ENCODE measurements around the gene ZNF710.

Gene ZNF710

GRCh38 chr15:90007076-90007460 lies 5.9 kb downstream of the ZNF710 start:
- H3K27me3 ChIP-seq: no peaks in the 10 kb centered on the region
- peaks cover 65 to 76% (median 71%) of the 10 kb centered on the region in 10 experiments for H3K4me1 ChIP-seq
- H3K27ac ChIP-seq: no peak overlapping the region
- H3K4me2 ChIP-seq: peak overlapping the region in 7 of 11 experiments; percentile 8 to 97 (median 92); a peak in 11 of 22 replicates
- H4K20me1 ChIP-seq: peaks cover 21 to 70% (median 50%) of the 10 kb centered on the region in 11 experiments; a peak in 17 of 22 replicates
- peak overlapping the region in 2 of 11 experiments; percentile 98; a peak in 5 of 22 replicates for H3K9ac ChIP-seq
- peaks cover 20 to 35% (median 25%) of the 10 kb centered on the region in 11 experiments for H3K9me3 ChIP-seq (replicated peaks in 1 of 11)
- H3K36me3 ChIP-seq: peaks cover 20 to 85% (median 61%) of the 10 kb centered on the region in 11 experiments
- no peak for TF ChIP-seq Cebpa-rat (IDR thresholded peaks at IDR 0.05)
- peak overlapping the region in 2 of 10 experiments; percentile 74 to 90; a peak in 2 of 20 replicates for H3K4me3 ChIP-seq

- peak in 8 of 11 experiments; percentile 11 to 70 (median 30); a peak in 8 of 22 replicates for TF ChIP-seq Cebpa-rat (IDR thresholded peaks at IDR 0.05)
- Histone ChIP-seq H4K20me1 (peaks cover 21 to 85% (median 59%) of the 10 kb centered on the region in 11 experiments; a peak in 17 of 22 replicates), H3K4me1 (peaks cover 61 to 91% (median 69%) of the 10 kb centered on the region in 10 experiments), H3K9me3 (replicated peaks in 1 of 11) (peaks cover 24 to 46% (median 31%) of the 10 kb centered on the region in 11 experiments), H3K4me3 (no peak overlapping the region), H3K27me3 (no peaks in the 10 kb centered on the region), H3K36me3 (peaks cover 24 to 90% (median 61%) of the 10 kb centered on the region in 11 experiments), H3K9ac (no peak overlapping the region), H3K4me2 (peak overlapping the region in 7 of 11 experiments; percentile 16 to 94 (median 45); a peak in 9 of 22 replicates), H3K27ac (no peak overlapping the region)
Observed at GRCh38 chr15:90008607-90009006, 7.5 kb downstream of the ZNF710 start.

GRCh38 chr15:90009301-90010022 lies 8.3 kb downstream of the ZNF710 start:
- H3K4me2 ChIP-seq: peak overlapping the region; percentile 7 to 94 (median 44); a peak in 19 of 22 replicates
- H3K27ac ChIP-seq: no peak overlapping the region
- H3K27me3 ChIP-seq: no peaks in the 10 kb centered on the region
- H3K36me3 ChIP-seq: peaks cover 24 to 81% (median 56%) of the 10 kb centered on the region in 11 experiments
- H3K9ac ChIP-seq: no peak overlapping the region
- H3K9me3 ChIP-seq (replicated peaks in 1 of 11): peaks cover 24 to 46% (median 31%) of the 10 kb centered on the region in 11 experiments
- H4K20me1 ChIP-seq: peaks cover 21 to 93% (median 64%) of the 10 kb centered on the region in 11 experiments; a peak in 17 of 22 replicates
- TF ChIP-seq Cebpa-rat (IDR thresholded peaks at IDR 0.05): no peak
- peaks cover 60 to 91% (median 67%) of the 10 kb centered on the region in 10 experiments for H3K4me1 ChIP-seq
- no peak overlapping the region for H3K4me3 ChIP-seq

- TF ChIP-seq Cebpa-rat (IDR thresholded peaks at IDR 0.05): no peak
Observed at GRCh38 chr15:90011705-90012104, 10.6 kb downstream of the ZNF710 start.

GRCh38 chr15:90013503-90013937 lies 12.4 kb downstream of the ZNF710 start:
- peaks cover 46 to 93% (median 55%) of the 10 kb centered on the region in 10 experiments for H3K4me1 ChIP-seq
- H3K9me3 ChIP-seq (replicated peaks in 1 of 11): peaks cover 24 to 46% (median 31%) of the 10 kb centered on the region in 11 experiments
- H3K9ac ChIP-seq: no peak overlapping the region
- H3K4me2 ChIP-seq: peak overlapping the region; percentile 60 to 87 (median 73)
- 0 out of 20 replicates have a peak overlapping the region, but pooled peaks of 1 of the 10 experiments have one; percentile 4 for H3K4me3 ChIP-seq
- peaks cover 24 to 80% (median 38%) of the 10 kb centered on the region in 11 experiments for H3K36me3 ChIP-seq
- no peak for TF ChIP-seq Cebpa-rat (IDR thresholded peaks at IDR 0.05)
- peaks cover 0 to 82% (median 54%) of the 10 kb centered on the region in 11 experiments; a peak in 16 of 22 replicates for H4K20me1 ChIP-seq
- H3K27me3 ChIP-seq: no peaks in the 10 kb centered on the region
- peak overlapping the region in 2 of 11 experiments; percentile 6 to 43; a peak in 2 of 22 replicates for H3K27ac ChIP-seq

More at GRCh38 chr15:90011705-90012104, 10.6 kb downstream of the ZNF710 start:
- H3K36me3 ChIP-seq: peaks cover 24 to 83% (median 40%) of the 10 kb centered on the region in 11 experiments
- H4K20me1 ChIP-seq: peaks cover 9 to 96% (median 61%) of the 10 kb centered on the region in 11 experiments; a peak in 17 of 22 replicates
- H3K9ac ChIP-seq: no peak overlapping the region
- H3K27me3 ChIP-seq: no peaks in the 10 kb centered on the region
- no peak overlapping the region for H3K27ac ChIP-seq
- H3K9me3 ChIP-seq (replicated peaks in 1 of 11): peaks cover 24 to 46% (median 31%) of the 10 kb centered on the region in 11 experiments
- H3K4me3 ChIP-seq: peak overlapping the region in 4 of 10 experiments; percentile 3 to 49 (median 32); a peak in 6 of 20 replicates
- H3K4me1 ChIP-seq: peaks cover 46 to 93% (median 53%) of the 10 kb centered on the region in 10 experiments
- 0 out of 22 replicates have a peak overlapping the region, but pooled peaks of 1 of the 11 experiments have one; percentile 19 for H3K4me2 ChIP-seq

GRCh38 chr15:90015294-90015693 lies 14.2 kb downstream of the ZNF710 start:
- H3K27ac ChIP-seq: no peak overlapping the region
- no peak overlapping the region for H3K4me3 ChIP-seq
- no peaks in the 10 kb centered on the region for H3K27me3 ChIP-seq
- no peak for TF ChIP-seq Cebpa-rat (IDR thresholded peaks at IDR 0.05)
- peaks cover 17 to 63% (median 22%) of the 10 kb centered on the region in 11 experiments for H3K36me3 ChIP-seq
- H3K9me3 ChIP-seq (replicated peaks in 1 of 11): peaks cover 21 to 29% (median 24%) of the 10 kb centered on the region in 11 experiments
- peaks cover 0 to 65% (median 44%) of the 10 kb centered on the region in 11 experiments; a peak in 15 of 22 replicates for H4K20me1 ChIP-seq
- H3K9ac ChIP-seq: no peak overlapping the region
- H3K4me1 ChIP-seq: peaks cover 54 to 93% (median 57%) of the 10 kb centered on the region in 10 experiments
- H3K4me2 ChIP-seq: peak overlapping the region in 7 of 11 experiments; percentile 4 to 94 (median 39); a peak in 7 of 22 replicates

GRCh38 chr15:90015749-90016148 lies 14.6 kb downstream of the ZNF710 start:
- peak overlapping the region in 6 of 11 experiments; percentile 23 to 94 (median 62); a peak in 10 of 22 replicates for H3K4me2 ChIP-seq
- H3K27me3 ChIP-seq: no peaks in the 10 kb centered on the region
- H4K20me1 ChIP-seq: peaks cover 0 to 60% (median 44%) of the 10 kb centered on the region in 11 experiments; a peak in 15 of 22 replicates
- H3K9me3 ChIP-seq (replicated peaks in 1 of 11): peaks cover 17 to 25% (median 20%) of the 10 kb centered on the region in 11 experiments
- H3K27ac ChIP-seq: no peak overlapping the region
- peaks cover 14 to 59% (median 17%) of the 10 kb centered on the region in 11 experiments for H3K36me3 ChIP-seq
- H3K4me1 ChIP-seq: peaks cover 59 to 93% (median 61%) of the 10 kb centered on the region in 10 experiments
- H3K9ac ChIP-seq: no peak overlapping the region
- H3K4me3 ChIP-seq: no peak overlapping the region
- no peak for TF ChIP-seq Cebpa-rat (IDR thresholded peaks at IDR 0.05)

- Histone ChIP-seq H3K27ac (no peak overlapping the region), H3K4me1 (peaks cover 69 to 100% (median 71%) of the 10 kb centered on the region in 10 experiments), H3K27me3 (no peaks in the 10 kb centered on the region), H3K4me2 (peak overlapping the region; percentile 5 to 94 (median 38); a peak in 20 of 22 replicates), H4K20me1 (peaks cover 0 to 51% (median 44%) of the 10 kb centered on the region in 11 experiments; a peak in 15 of 22 replicates), H3K9ac (no peak overlapping the region), H3K4me3 (no peak overlapping the region), H3K36me3 (peaks cover 4 to 55% (median 8%) of the 10 kb centered on the region in 11 experiments), H3K9me3 (replicated peaks in 1 of 11) (peaks cover 7 to 15% (median 10%) of the 10 kb centered on the region in 11 experiments)
- TF ChIP-seq Cebpa-rat (IDR thresholded peaks at IDR 0.05): no peak
Observed at GRCh38 chr15:90016721-90017120, 15.6 kb downstream of the ZNF710 start.

All from BLaER1 treated with 17β-estradiol and CSF1 and Interleukin-3, amounts not matched to agents 10 nM and 100 nM (cell line).